HepG2 (cell line): ENCODE measurements around the gene GLRA1. TPM values are rescaled to one million over a fixed set of nuclear protein-coding genes. Genes with fewer than 3 reads are reported as not detected.

Experiments used
- ARNT2 ChIP-seq: sonication (generic); formaldehyde crosslinking; IDR thresholded peaks from 2 replicates; pipeline ENCODE4 v1.8.0; 2022; ENCODE audit warnings: mild to moderate bottlenecking, low read depth, missing genetic modification reagents, moderate library complexity
- CCAR2 ChIP-seq: fragments of 200-400 bp; formaldehyde crosslinking; optimal IDR thresholded peaks from 2 replicates; pipeline ENCODE3; 2018; ENCODE audit warnings: low read depth, mild to moderate bottlenecking, low read length, moderate library complexity
- HINFP ChIP-seq: sonication (generic); formaldehyde crosslinking; IDR thresholded peaks from 2 replicates; pipeline ENCODE4 v1.4.0; 2020; ENCODE audit warnings: low read depth, mild to moderate bottlenecking, missing genetic modification reagents
- IRF9 ChIP-seq: sonication (generic); formaldehyde crosslinking; IDR thresholded peaks from 2 replicates; pipeline ENCODE4 v1.8.0; 2022; ENCODE audit warnings: missing genetic modification reagents, mild to moderate bottlenecking, borderline replicate concordance
- MYC ChIP-seq: sonication (generic); formaldehyde crosslinking; IDR thresholded peaks from 2 replicates; pipeline ENCODE4 v1.9.0; 2021; ENCODE audit warnings: missing genetic modification reagents, borderline replicate concordance
- PRDM10 ChIP-seq: sonication (generic); formaldehyde crosslinking; IDR thresholded peaks from 2 replicates; pipeline ENCODE4 v1.4.0; 2020; ENCODE audit warnings: low read depth, missing genetic modification reagents
- SAP130 ChIP-seq: IDR thresholded peaks from 2 replicates; pipeline ENCODE4 v1.6.1; 2016; ENCODE audit warnings: low read depth
- TAF15 ChIP-seq: fragments of 200-400 bp; formaldehyde crosslinking; IDR thresholded peaks from one replicate; pipeline ENCODE4 v1.6.1; 2018; ENCODE audit warnings: mild to moderate bottlenecking, low read depth, low read length; ENCODE audit not compliant: poor library complexity, severe bottlenecking
- ZBTB33 ChIP-seq: sonication (generic); formaldehyde crosslinking; IDR thresholded peaks from 2 replicates; pipeline ENCODE4 v1.4.0; 2020; ENCODE audit warnings: missing genetic modification reagents
- ZKSCAN8 ChIP-seq: IDR thresholded peaks from 2 replicates; pipeline ENCODE4 v1.6.1; 2016; ENCODE audit warnings: borderline replicate concordance, missing genetic modification reagents, missing compliant biosample characterization
- ZNF558 ChIP-seq: sonication (generic); formaldehyde crosslinking; IDR thresholded peaks from 2 replicates; pipeline ENCODE4 v1.9.0; 2022; ENCODE audit warnings: mild to moderate bottlenecking, missing genetic modification reagents, borderline replicate concordance
- polyA plus RNA-seq, 8 experiments: library from polyadenylated mRNA; depleted of rRNA in 3 of 8; stranded (reverse) in 7 of 8; unstranded in 1 of 8; fragments of >200 nt; fragmentation: Illumina TruSeq in 4 of 8; extraction: Trizol in 4 of 8; gene quantifications; 2 replicates each; pipeline versions ENCODE4 v1.2.1 to v1.2.3, GENCODE V29; 2011 to 2016; ENCODE audit warnings: low read depth in 4 of 8, missing spikeins in 1 of 8, mixed read lengths in 1 of 8; ENCODE audit not compliant: insufficient read depth in 1 of 8
- total RNA-seq, 5 experiments: library from RNA; depleted of rRNA; stranded (reverse); fragments of >200 nt; fragmentation: Illumina TruSeq; extraction: Trizol; gene quantifications; 2 replicates each; pipeline ENCODE4 v1.2.3, GENCODE V29; 2016; ENCODE audit warnings: low read depth in 1 of 5
- TF ChIP-seq, protein P1 (sequence below): sonication (generic); formaldehyde crosslinking; IDR thresholded peaks from 2 replicates; pipeline ENCODE4 v1.4.0; 2020; ENCODE audit warnings: mild to moderate bottlenecking, low read depth, missing genetic modification reagents
- TF ChIP-seq, protein P2 (sequence below): IDR thresholded peaks from 2 replicates; pipeline ENCODE4 v1.6.1; 2016; ENCODE audit warnings: missing compliant biosample characterization, missing genetic modification reagents, borderline replicate concordance
- TF ChIP-seq, protein P3 (sequence below): sonication (generic); formaldehyde crosslinking; IDR thresholded peaks from 2 replicates; pipeline ENCODE4 v1.8.0; 2022; ENCODE audit warnings: missing genetic modification reagents, mild to moderate bottlenecking, inconsistent platforms, borderline replicate concordance

Gene GLRA1
- total and polyA plus RNA-seq, 2 of the 13 experiments (the other 11 are each of a cell fraction or from before 2014, with no cell fraction given), result not detected

DNA sequence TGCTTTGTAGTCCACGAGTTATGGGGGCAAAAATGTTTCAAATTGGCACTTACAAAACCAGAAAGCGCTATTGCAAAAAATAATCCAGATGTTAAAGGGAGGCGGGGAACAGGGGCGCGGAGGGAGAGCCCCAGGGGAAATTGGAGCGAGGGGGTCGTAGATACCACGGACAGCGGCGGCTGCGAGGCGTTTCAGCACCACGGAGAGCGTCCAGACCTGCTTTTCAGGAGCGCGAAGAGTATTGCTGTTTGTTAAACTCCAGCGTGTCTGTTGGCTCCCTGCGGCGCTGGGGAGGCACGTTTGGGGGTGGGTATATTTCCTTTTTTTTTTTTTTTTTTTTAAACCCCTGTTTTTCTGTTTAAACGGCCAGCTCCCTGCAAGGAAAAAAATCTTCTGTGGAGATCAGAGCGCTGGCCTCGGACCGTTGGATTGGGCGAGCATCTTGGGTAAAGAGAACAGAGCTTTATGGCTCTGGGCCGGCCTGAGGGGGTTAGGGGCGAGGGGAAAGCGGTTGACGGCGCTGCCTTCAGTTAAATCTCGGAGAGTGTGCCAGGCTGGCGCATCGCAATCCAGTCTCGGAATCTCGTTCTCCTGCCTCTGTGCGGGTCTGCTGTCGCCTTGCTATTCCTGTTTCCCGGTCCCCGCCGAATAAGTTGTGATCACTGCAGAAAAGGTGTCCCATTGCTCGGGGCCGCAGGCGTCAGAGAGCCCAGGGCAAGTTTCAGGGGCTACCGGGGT is at the start of gene GLRA1 (continued):
- TF ChIP-seq TAF15 (no peak), HINFP (CRISPR knock-in tag) (peak; percentile 97), ZKSCAN8 (CRISPR knock-in tag) (peak; percentile 98), CCAR2 (no peak), ZNF558 (CRISPR knock-in tag) (peak; percentile 100), PRDM10 (CRISPR knock-in tag) (peak; percentile 94), ZBTB33 (CRISPR knock-in tag) (peak; percentile 79; the same call in 1 of the 2 replicates), ARNT2 (peak; percentile 99), SAP130 (CRISPR knock-in tag) (peak; percentile 96), IRF9 (CRISPR knock-in tag) (peak; percentile 100), MYC (CRISPR knock-in tag) (peak; percentile 92)
- TF ChIP-seq, protein P1, sequence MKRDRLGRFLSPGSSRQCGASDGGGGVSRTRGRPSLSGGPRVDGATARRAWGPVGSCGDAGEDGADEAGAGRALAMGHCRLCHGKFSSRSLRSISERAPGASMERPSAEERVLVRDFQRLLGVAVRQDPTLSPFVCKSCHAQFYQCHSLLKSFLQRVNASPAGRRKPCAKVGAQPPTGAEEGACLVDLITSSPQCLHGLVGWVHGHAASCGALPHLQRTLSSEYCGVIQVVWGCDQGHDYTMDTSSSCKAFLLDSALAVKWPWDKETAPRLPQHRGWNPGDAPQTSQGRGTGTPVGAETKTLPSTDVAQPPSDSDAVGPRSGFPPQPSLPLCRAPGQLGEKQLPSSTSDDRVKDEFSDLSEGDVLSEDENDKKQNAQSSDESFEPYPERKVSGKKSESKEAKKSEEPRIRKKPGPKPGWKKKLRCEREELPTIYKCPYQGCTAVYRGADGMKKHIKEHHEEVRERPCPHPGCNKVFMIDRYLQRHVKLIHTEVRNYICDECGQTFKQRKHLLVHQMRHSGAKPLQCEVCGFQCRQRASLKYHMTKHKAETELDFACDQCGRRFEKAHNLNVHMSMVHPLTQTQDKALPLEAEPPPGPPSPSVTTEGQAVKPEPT (CRISPR knock-in tag), result peak; percentile 97
- TF ChIP-seq, protein P2, sequence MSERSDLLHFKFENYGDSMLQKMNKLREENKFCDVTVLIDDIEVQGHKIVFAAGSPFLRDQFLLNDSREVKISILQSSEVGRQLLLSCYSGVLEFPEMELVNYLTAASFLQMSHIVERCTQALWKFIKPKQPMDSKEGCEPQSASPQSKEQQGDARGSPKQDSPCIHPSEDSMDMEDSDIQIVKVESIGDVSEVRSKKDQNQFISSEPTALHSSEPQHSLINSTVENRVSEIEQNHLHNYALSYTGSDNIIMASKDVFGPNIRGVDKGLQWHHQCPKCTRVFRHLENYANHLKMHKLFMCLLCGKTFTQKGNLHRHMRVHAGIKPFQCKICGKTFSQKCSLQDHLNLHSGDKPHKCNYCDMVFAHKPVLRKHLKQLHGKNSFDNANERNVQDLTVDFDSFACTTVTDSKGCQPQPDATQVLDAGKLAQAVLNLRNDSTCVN, result peak; percentile 99
- TF ChIP-seq, protein P3, sequence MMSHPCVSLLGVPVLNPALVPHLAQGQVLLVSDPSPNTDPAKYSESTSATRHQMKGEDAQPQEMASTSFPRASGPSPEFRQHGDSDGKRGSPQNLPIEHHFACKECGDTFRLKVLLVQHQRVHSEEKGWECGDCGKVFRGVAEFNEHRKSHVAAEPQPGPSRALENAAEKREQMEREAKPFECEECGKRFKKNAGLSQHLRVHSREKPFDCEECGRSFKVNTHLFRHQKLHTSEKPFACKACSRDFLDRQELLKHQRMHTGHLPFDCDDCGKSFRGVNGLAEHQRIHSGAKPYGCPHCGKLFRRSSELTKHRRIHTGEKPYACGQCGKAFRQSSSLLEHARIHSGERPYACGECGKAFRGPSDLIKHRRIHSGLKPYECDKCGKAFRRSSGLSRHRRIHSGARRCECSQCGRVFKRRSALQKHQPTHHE (CRISPR knock-in tag), result peak; percentile 100
